ENCODE data around the gene LIM2.
A peak's percentile ranks its signal among the peaks of the same experiment; 100 is the strongest.
"Not testable (repeated sequence)": the region's sequence is repeated elsewhere in the genome, so short reads cannot be mapped to it uniquely, and the experiment has no call there.

Gene LIM2, protein sequence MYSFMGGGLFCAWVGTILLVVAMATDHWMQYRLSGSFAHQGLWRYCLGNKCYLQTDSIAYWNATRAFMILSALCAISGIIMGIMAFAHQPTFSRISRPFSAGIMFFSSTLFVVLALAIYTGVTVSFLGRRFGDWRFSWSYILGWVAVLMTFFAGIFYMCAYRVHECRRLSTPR

DNA sequence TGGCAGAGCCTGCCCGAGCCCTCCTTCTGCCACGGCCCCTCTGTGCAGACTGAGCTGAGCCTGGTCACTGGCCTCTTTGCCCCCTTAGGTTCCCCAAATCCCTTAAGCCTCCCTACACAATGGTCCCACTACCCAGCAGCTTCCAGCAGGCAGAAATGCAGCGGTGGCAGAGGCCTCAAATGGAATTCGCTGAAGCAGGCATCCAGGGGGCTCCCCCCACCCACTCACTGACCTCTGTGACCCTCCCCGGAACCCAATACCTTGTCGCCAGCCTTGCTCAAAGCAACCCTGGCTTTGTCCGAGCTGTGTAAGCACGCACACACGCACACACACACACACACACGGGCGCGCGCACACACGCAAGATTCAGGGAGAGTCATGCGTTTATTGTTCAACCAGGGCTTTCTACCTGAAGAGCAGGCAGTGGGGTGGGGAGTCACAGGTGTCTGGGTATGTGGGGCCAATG, at the start of gene LIM2:
Gene LIM2, minus strand, starts transcription at position 51 of the 466 bp plus-strand sequence. CDS start 531 bp downstream, outside the sequence.
- no peak for DNase-seq (ENCODE audit: low spot score)

DNA sequence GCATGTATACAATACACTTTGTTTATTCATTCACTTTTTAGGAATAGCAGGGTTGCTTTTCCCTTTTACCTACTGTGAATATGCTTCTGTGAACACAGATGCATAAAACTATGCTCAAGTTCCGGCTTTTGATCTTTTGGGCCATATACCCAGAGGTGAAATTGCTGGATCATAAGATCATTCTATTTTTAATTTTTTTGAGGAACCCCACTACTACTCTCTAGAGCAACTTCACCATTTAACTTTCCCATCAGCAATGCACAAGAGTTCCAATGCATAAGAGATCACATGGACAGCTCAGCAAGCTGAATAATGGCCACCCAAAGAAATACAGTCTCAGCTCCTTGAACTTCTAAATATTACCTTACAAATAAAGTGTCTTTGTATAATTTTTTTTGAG, 46.7 kb upstream of the LIM2 start:
- DNase-seq (ENCODE audit: low spot score): no peak

- no peak for DNase-seq (ENCODE audit: low spot score)
Measured at GRCh38 chr19:51433043-51433442, 45.3 kb upstream of the LIM2 start.

GRCh38 chr19:51431124-51431523, 43.4 kb upstream of the LIM2 start:
- DNase-seq (ENCODE audit: low spot score): no peak

GRCh38 chr19:51430221-51430620, 42.4 kb upstream of the LIM2 start:
- no peak for DNase-seq (ENCODE audit: low spot score)

DNA sequence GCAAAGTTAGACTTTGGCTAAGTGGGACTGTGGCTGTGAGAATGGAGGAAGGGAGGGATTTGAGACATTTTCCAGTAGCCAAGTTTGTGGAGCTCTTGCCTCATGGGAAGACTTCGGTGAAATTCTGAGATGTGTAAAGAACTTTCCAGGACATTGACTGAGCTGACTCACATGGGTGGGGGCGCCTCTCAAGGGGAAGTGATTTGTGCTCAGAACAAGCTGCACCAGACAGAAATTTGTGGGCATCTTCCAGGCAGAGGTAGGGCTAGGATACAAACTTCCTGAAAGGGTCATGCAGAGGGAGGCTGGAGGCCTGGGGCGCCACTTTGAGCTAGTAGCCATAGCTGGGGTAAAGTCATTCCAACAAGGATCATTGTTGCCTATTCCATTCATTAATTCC, 39.4 kb upstream of the LIM2 start:
- DNase-seq (ENCODE audit: low spot score): no peak

- peak; percentile 90 for DNase-seq (ENCODE audit: low spot score)
Measured at GRCh38 chr19:51422053-51422448, 34.3 kb upstream of the LIM2 start.

- DNase-seq (ENCODE audit: low spot score): no peak
Measured at GRCh38 chr19:51421229-51422052, 33.7 kb upstream of the LIM2 start.

- not testable (repeated sequence) for DNase-seq (ENCODE audit: low spot score)
Measured at GRCh38 chr19:51420511-51420910, 32.7 kb upstream of the LIM2 start.

DNA sequence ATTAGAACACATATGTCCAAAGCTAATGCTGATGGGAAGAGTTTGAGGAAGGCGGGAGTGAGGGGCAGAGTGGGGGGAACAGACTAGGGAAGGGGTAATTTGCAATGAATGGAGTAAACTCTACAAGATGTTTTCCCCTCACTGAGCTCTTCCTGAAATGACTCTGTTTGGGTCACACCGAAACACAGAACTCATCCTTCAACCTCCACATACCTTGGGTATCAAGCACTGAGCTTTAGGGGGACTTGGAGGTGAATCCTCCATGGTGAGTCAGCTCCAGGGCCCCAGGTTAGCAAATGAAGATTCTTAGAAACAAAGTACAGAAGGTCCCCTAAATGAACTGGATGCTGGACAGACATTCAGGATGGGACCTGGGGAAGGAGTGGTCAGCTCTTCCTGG, 30.9 kb upstream of the LIM2 start:
- no peak for DNase-seq (ENCODE audit: low spot score)

DNA sequence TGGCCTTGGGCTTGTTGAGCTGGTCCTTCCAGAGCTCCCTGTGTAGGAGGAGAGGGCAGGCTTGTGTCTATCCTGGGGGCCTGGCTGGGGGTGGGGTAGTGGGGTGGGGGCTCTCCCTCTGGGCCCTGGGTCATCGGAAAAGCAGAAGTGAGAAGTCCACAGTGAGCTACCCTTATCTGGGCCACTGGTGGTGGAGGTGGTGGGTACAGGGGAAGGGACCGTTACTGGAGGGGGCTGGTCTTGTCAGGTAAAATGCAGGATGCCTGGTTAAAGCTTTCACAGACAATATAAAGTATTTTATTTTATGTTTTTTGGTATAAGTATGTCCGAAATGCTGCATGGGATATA, 30.0 kb upstream of the LIM2 start:
- DNase-seq (ENCODE audit: low spot score): no peak

DNA sequence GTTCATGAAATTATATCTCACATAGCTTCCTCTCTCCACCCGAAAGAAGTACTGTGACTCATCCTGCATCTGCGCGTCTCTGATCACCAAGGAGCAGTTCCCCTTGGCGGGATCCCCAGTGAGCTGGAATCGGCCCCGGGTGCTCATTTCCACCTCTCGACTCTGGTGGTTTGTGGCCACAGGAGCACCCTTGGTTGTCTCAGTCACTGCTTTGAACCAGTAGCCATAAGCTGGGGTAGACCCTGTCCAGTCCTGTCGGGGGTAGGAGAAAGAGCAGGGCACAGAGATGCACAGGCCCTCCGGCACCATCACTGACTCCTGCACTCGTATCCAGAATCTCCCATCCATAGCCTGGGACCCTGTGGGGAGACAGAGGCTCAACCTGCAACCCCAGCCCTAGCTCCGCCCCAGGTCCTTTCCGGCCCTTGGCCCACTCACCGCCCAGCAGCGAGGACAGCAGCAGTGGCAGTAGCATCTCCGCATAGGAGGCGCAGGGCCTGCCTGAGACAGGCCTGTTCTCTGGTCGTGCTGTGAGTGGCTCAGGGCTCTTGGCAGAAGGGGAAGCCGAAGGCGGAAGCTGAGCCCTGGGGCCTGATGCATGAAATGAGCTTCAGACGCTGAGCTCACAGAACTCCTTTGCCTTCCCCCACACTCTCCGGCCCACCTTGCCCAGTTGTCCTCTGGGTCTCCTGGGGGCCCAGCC, 29.5 kb upstream of the LIM2 start, which contains the start of gene SIGLEC10:
Gene SIGLEC10, minus strand, starts transcription at position 536 of the 703 bp plus-strand sequence. Its CDS starts 61 bp downstream, at position 475.
- no peak for DNase-seq (ENCODE audit: low spot score)

DNA sequence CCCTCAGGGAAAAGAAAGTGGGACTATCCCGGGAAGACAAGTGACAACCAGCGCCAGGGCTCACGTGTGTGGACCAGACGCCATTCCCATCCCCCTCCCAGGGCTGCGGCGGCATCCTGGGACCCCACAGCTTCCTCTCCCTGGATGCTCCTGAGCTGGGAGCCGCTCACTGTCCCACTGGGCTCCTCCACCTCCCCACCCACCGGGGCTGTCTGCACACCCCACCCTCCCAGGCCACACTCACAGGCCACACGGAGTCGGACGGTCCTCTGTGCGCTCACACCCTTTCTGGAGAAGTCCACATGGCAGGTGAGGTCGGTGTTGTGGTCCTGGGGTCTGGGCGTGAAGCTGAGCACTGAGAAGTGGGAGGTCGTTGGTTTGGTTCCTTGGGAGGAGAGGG, 28.6 kb upstream of the LIM2 start:
- DNase-seq (ENCODE audit: low spot score): not testable (repeated sequence)

GRCh38 chr19:51415187-51415586, 27.4 kb upstream of the LIM2 start:
- no peak for DNase-seq (ENCODE audit: low spot score)

GRCh38 chr19:51410950-51411748, 23.4 kb upstream of the LIM2 start:
- DNase-seq (ENCODE audit: low spot score): no peak

DNA sequence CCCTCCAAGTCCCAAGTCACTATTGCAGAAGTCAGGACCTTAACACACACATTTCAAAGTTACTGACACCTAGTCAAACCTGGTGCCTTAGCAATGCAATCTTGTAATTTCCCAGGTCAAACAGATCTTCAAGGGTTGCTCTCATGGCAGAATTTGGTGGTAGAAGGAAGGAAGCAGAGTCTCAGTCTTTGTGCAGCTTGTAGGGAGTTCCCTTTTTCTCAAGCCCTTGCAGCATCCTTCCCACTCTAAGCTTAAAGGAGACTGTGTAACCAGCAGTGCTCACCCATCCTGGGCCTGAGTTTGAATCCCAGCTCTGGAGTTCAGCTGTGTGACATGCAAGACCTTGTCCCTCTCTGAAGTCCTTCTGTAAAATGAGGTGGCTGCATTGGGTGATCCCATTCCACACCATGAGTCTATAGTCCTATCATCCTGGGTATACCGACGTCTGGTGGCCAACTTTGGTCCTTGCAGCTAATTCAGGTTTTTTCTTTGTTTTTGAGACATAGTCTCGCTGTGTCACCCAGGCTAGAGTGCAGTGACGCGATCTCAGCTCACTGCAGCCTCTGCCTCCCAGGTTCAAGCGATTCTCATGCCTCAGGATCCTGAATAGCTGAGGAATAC, 19.8 kb upstream of the LIM2 start:
- DNase-seq (ENCODE audit: low spot score): peak; percentile 48

- DNase-seq (ENCODE audit: low spot score): no peak
Measured at GRCh38 chr19:51402117-51402516, 14.3 kb upstream of the LIM2 start.

DNA sequence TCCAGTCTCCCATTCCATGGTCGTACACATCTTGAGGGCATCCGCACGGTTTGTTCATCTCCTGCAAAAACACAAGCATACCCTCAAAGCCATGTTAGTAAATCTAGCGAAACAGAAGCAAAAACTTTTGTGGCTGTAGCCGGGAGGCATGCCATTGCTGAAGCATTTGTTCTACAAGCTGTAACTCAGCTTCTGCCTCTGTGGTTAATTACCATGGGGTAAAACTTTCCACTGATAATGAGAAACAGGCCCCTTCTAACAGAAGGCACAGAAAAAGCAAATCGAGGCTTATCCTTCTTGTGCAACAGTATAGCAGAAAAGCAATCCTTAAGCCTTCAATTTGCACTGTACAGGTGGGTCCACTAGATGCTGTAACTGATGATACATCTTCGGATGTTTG, 12.2 kb upstream of the LIM2 start:
- DNase-seq (ENCODE audit: low spot score): not testable (repeated sequence)

DNA sequence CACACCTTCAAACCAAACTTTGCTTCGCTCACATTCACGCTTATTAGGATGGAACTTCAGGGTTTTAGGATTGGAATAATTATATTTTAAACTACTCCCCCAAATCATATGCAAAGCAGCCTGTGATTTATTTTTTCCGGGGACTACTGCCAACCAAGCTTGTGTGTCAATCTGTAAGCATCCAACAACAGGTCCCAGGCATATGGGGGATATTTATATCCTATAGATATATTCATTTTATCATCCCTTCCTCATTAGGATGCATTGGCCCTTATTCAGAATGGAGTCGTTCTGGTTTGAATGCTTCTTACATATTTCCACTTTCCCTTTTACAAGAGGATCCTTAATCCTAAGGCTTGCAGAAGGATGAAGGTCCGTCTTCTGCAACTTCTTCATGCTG, 11.5 kb upstream of the LIM2 start:
- no peak for DNase-seq (ENCODE audit: low spot score)

GRCh38 chr19:51398096-51398704, 10.4 kb upstream of the LIM2 start:
- DNase-seq (ENCODE audit: low spot score): peak; percentile 61

GRCh38 chr19:51397453-51397852, 9.7 kb upstream of the LIM2 start:
- DNase-seq (ENCODE audit: low spot score): not testable (repeated sequence)
